Urinary bladder (tissue), 2 donors: ENCODE data around the gene LRRC38. TPM values are rescaled to one million over a fixed set of nuclear protein-coding genes. Genes with fewer than 3 reads are reported as not detected.

Source experiments
- polyA plus RNA-seq: library from polyadenylated mRNA; stranded (reverse); fragments of 200-250 nt; gene quantifications from one replicate; pipeline ENCODE4 v1.2.3, GENCODE V29; 2013
- total RNA-seq: library from RNA; depleted of rRNA; stranded (reverse); fragments of >200 nt; gene quantifications from one replicate; pipeline ENCODE4 v1.2.3, GENCODE V29; 2014
- donor health status: healthy.

LRRC38 gene
- total and polyA plus RNA-seq, 2 donors: 0.53 to 0.98 TPM

Other genes with a start within 250 kb of the LRRC38 start
- gene PRAMEF8, start 228.9 kb downstream of the LRRC38 start, total RNA-seq: not detected
- not detected for gene PRAMEF8, start 228.9 kb downstream of the LRRC38 start, polyA plus RNA-seq
- gene PRAMEF33, start 210.5 kb downstream of the LRRC38 start, total RNA-seq: not detected
- not detected for gene PRAMEF33, start 210.5 kb downstream of the LRRC38 start, polyA plus RNA-seq
- not detected for gene PRAMEF15, start 198.4 kb downstream of the LRRC38 start, total RNA-seq
- gene PRAMEF15, start 198.4 kb downstream of the LRRC38 start, polyA plus RNA-seq: not detected
- gene PRAMEF14, start 166.9 kb downstream of the LRRC38 start, total RNA-seq: not detected
- gene PRAMEF14, start 166.9 kb downstream of the LRRC38 start, polyA plus RNA-seq: not detected
- not detected for gene PRAMEF19, start 142.1 kb downstream of the LRRC38 start, total RNA-seq
- not detected for gene PRAMEF19, start 142.1 kb downstream of the LRRC38 start, polyA plus RNA-seq
- gene PRAMEF17, start 124.4 kb downstream of the LRRC38 start, total RNA-seq: not detected
- gene PRAMEF17, start 124.4 kb downstream of the LRRC38 start, polyA plus RNA-seq: not detected
- not detected for gene PRAMEF20, start 103.6 kb downstream of the LRRC38 start, total RNA-seq
- not detected for gene PRAMEF20, start 103.6 kb downstream of the LRRC38 start, polyA plus RNA-seq
- 19.1 TPM for gene PDPN, start 69.8 kb upstream of the LRRC38 start, total RNA-seq
- 96.8 TPM for gene PDPN, start 69.8 kb upstream of the LRRC38 start, polyA plus RNA-seq
- 34.2 TPM for gene PRDM2, start 186.2 kb upstream of the LRRC38 start, total RNA-seq
- gene PRDM2, start 186.2 kb upstream of the LRRC38 start, polyA plus RNA-seq: 31.3 TPM